ENCODE measurements around the gene LARP6.
"Not testable (repeated sequence)": the region's sequence is repeated elsewhere in the genome, so short reads cannot be mapped to it uniquely, and the experiment has no call there.

LARP6 gene

GRCh38 chr15:70853973-70854665 lies at the start of gene LARP6:
Gene LARP6 (minus strand): TSS chr15:70854157. CDS start chr15:70854088, 69 bp downstream.
- peak; percentile 23 to 54 for DNase-seq

- no peak for DNase-seq
Observed at GRCh38 chr15:70902107-70902506, 48.1 kb upstream of the LARP6 start.

- DNase-seq, result no peak
Observed at GRCh38 chr15:70892912-70893560, 39.1 kb upstream of the LARP6 start.

- peak; percentile 41 to 61 for DNase-seq
Observed at GRCh38 chr15:70892002-70892911, 38.3 kb upstream of the LARP6 start, which contains the start of the genes LRRC49 and THAP10. Gene LRRC49 (plus strand): TSS chr15:70892826. CDS start chr15:70892895, 69 bp downstream. Gene THAP10 (minus strand): TSS chr15:70892433. CDS start chr15:70892272, 161 bp downstream.

- no peak for DNase-seq
Observed at GRCh38 chr15:70882361-70882760, 28.4 kb upstream of the LARP6 start.

- no peak for DNase-seq
Observed at GRCh38 chr15:70880781-70881180, 26.8 kb upstream of the LARP6 start.

GRCh38 chr15:70879401-70879800 lies 25.4 kb upstream of the LARP6 start:
- no peak for DNase-seq

GRCh38 chr15:70876683-70877082 lies 22.7 kb upstream of the LARP6 start:
- DNase-seq, result no peak

- no peak for DNase-seq
Observed at GRCh38 chr15:70876011-70876410, 22.1 kb upstream of the LARP6 start.

- DNase-seq, result no peak
Observed at GRCh38 chr15:70875001-70875782, 21.2 kb upstream of the LARP6 start.

GRCh38 chr15:70873232-70874054 lies 19.5 kb upstream of the LARP6 start:
- DNase-seq, result no peak

GRCh38 chr15:70871490-70871889 lies 17.5 kb upstream of the LARP6 start:
- DNase-seq, result not testable (repeated sequence)

- no peak for DNase-seq
Observed at GRCh38 chr15:70870051-70870450, 16.1 kb upstream of the LARP6 start.

GRCh38 chr15:70869346-70869745 lies 15.4 kb upstream of the LARP6 start:
- no peak for DNase-seq

GRCh38 chr15:70867911-70868467 lies 14.0 kb upstream of the LARP6 start:
- no peak for DNase-seq

GRCh38 chr15:70866982-70867641 lies 13.2 kb upstream of the LARP6 start:
- no peak for DNase-seq

- no peak for DNase-seq
Observed at GRCh38 chr15:70863450-70864218, 9.7 kb upstream of the LARP6 start.

GRCh38 chr15:70859998-70860397 lies 6.0 kb upstream of the LARP6 start:
- DNase-seq, result no peak

- no peak for DNase-seq
Observed at GRCh38 chr15:70859322-70859908, 5.5 kb upstream of the LARP6 start.

All from stimulated activated CD4-positive, alpha-beta T cell treated with anti-CD3 and anti-CD28 coated beads, Interleukin-2, amount 100 ng/mL, for 24 hours (primary cell).